Activated CD8-positive, alpha-beta T cell treated with anti-CD3 and anti-CD28 coated beads, Interleukin-2, amount 10 ng/mL, durations not matched to agents 7 days and 5 days (primary cell): Measurements from ENCODE around the gene CYP2J2. TPM values are rescaled to one million over a fixed set of nuclear protein-coding genes. Genes with fewer than 3 reads are reported as not detected.
A peak's percentile ranks its signal among the peaks of the same experiment; 100 is the strongest.
"Not testable (repeated sequence)": the region's sequence is repeated elsewhere in the genome, so short reads cannot be mapped to it uniquely, and the experiment has no call there.

Source experiments
- ATAC-seq: fragments of 150-1000 bp; cut with Tn5 transposase; one replicate; pipeline ENCODE4 v1.10.0; 2021; ENCODE audit warnings: moderate library complexity
- CTCF ChIA-PET: fragments of 350-600 bp; sonication (Branson Sonifier 250); formaldehyde crosslinking; loops from one replicate; lab custom pipeline; 2021; ENCODE audit warnings: antibody characterized with exemption; lab: Charles Lee
- POLR2A ChIA-PET: fragments of 350-600 bp; sonication (Branson Sonifier 250); formaldehyde crosslinking; loops from one replicate; lab custom pipeline; 2021; ENCODE audit warnings: antibody characterized with exemption; lab: Charles Lee
- DNase-seq: peaks from one replicate; pipeline ENCODE4 v3.0.0-alpha.2; 2020
- H3K27ac Mint-ChIP-seq: one replicate; pipeline ENCODE4 v1.8.0; 2021; ENCODE audit warnings: mild to moderate bottlenecking, mixed read lengths
- H3K27me3 Mint-ChIP-seq: one replicate; pipeline ENCODE4 v1.8.0; 2021; ENCODE audit warnings: low read depth, mixed read lengths
- H3K36me3 Mint-ChIP-seq: one replicate; pipeline ENCODE4 v1.8.0; 2021; ENCODE audit warnings: low read depth, mixed read lengths
- H3K4me1 Mint-ChIP-seq: one replicate; pipeline ENCODE4 v1.8.0; 2021; ENCODE audit warnings: low read depth, mixed read lengths
- H3K4me3 Mint-ChIP-seq: one replicate; pipeline ENCODE4 v1.8.0; 2021; ENCODE audit warnings: mild to moderate bottlenecking, mixed read lengths
- H3K9me3 Mint-ChIP-seq: one replicate; pipeline ENCODE4 v1.8.0; 2022; ENCODE audit warnings: mixed read lengths; ENCODE audit not compliant: insufficient read depth
- total RNA-seq, 2 experiments: library from RNA; stranded (reverse); gene quantifications; one replicate each; pipeline ENCODE4 v1.2.3, GENCODE V29; 2021

The CYP2J2 gene, protein sequence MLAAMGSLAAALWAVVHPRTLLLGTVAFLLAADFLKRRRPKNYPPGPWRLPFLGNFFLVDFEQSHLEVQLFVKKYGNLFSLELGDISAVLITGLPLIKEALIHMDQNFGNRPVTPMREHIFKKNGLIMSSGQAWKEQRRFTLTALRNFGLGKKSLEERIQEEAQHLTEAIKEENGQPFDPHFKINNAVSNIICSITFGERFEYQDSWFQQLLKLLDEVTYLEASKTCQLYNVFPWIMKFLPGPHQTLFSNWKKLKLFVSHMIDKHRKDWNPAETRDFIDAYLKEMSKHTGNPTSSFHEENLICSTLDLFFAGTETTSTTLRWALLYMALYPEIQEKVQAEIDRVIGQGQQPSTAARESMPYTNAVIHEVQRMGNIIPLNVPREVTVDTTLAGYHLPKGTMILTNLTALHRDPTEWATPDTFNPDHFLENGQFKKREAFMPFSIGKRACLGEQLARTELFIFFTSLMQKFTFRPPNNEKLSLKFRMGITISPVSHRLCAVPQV
- 1 to 10 TPM; 2.7 to 3.1 TPM for total RNA-seq

DNA sequence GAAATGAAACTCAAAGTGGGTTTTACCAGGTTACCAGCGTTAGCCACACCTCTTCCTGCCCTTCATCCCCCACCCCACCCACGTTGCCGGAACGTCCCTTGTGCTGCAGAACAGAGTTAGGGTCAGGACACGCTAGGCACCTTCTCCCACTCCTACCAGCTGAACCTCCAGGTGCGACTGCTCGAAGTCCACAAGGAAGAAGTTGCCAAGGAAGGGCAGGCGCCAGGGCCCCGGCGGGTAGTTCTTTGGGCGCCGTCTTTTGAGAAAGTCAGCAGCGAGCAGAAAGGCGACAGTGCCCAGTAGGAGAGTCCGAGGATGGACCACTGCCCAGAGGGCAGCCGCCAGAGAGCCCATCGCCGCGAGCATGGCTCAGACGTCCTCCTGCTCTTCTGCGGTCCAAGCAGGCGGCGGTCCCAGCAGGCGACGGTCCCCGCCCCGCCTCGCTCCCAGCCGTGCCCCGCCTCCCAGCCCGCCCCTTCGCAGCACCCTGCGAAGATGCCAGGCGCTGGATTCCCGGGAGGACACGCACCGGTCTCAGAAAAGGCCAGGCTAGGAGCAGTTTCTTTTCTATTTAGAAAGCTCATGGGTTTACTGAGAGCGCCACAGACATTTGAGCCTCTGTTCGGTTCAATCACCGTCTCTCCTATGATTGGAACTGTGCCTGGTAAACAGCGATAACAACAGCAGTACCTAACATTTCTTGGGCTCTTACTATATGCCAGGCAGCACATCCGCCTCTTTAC lies at the start of gene CYP2J2:
Gene CYP2J2, minus strand, starts transcription at position 393 of the 743 bp plus-strand sequence. Its CDS starts 27 bp downstream, at position 366.
- Mint-ChIP-seq H3K36me3 (peaks cover 8% of the 10 kb centered on the region), H3K27me3 (peaks cover 32% of the 10 kb centered on the region), H3K9me3 (peaks cover 15% of the 10 kb centered on the region), H3K4me3 (peak within 1 kb of the TSS; percentile 81), H3K27ac (peak within 1 kb of the TSS; percentile 74), H3K4me1 (peaks cover 19% of the 10 kb centered on the region)
- ChIA-PET POLR2A (interaction anchor here (0.6 kb wide), 2 partner anchors 44 to 57 kb away, joined by 3 read pairs; no protein-coding TSS in a partner anchor), CTCF (interaction anchor here (1.6 kb wide), 1 partner anchor 21 kb away, joined by 10 read pairs; no protein-coding TSS in a partner anchor)
- ATAC-seq (peak; percentile 99), DNase-seq (peak; percentile 52)

DNA sequence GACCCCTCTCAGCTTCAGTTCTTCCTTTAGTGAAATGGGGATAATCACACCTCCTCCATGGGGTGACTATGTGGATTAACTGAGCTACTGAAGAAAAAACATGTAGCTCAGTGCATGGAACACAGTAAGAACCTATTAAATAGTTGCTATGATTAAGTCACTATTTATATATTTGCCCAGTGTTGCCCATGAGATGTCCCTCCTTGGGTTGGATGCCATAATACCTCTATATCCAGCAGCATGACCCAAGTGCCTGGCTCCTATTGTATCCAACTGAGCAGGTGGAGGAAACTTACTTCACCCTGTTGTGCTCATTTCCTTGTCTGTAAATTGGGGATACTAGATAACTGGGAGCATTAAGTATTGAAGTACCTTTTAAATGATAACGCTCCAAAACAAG lies 47.1 kb upstream of the CYP2J2 start:
- Mint-ChIP-seq H3K27ac (no peak overlapping the region), H3K36me3 (no peaks in the 10 kb centered on the region), H3K9me3 (no peaks in the 10 kb centered on the region), H3K4me3 (no peak overlapping the region), H3K4me1 (peaks cover 2% of the 10 kb centered on the region), H3K27me3 (peaks cover 24% of the 10 kb centered on the region)
- CTCF ChIA-PET: interaction anchor here (1.4 to 1.5 kb wide), 3 partner anchors 9 to 26 kb away, joined by 3 to 6 read pairs (median 5); no protein-coding TSS in a partner anchor
- no peak for ATAC-seq
- no peak for DNase-seq
- POLR2A ChIA-PET: no interaction called here

DNA sequence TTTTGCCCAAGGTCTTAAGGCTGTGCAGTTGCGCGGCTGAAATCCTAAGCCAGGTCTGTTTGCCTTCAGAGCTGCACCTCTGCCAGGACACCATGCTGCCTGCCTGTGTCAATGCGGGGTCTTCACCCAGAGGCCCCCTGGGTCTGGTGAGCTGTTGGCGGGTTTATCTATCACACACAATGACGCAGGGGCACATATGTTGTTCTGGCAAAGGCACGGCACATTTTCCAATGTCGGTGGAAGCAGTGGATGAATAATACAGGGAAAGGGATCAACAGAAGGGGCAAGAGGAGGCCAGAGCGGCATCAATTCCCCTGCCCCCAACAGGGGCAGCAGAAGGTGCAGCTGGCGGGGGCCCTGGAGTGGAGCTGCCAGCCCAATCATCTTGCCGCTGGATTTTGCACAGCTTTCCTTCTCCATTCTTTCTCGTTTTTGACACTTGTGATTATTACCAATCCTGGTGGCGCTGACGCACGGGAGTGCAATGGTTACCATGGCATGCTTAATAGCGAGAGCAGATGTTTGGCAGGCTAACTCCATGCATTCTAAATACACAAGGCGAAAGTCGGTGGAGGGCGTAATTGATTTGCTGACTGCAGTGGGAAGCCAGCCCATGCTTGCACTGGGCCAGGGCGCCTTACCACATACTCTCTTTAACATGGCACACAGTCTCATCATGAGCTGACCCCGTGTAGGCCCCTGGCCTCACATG lies 45.8 kb upstream of the CYP2J2 start:
- DNase-seq (no peak), ATAC-seq (no peak)
- POLR2A ChIA-PET: no interaction called here
- Mint-ChIP-seq H3K36me3 (no peaks in the 10 kb centered on the region), H3K27me3 (peaks cover 24% of the 10 kb centered on the region), H3K4me1 (peaks cover 2% of the 10 kb centered on the region), H3K9me3 (no peaks in the 10 kb centered on the region), H3K4me3 (no peak overlapping the region), H3K27ac (no peak overlapping the region)
- CTCF ChIA-PET: interaction anchor here (0.9 to 2.3 kb wide), 6 partner anchors 8 to 793 kb away, joined by 3 to 15 read pairs (median 6); no protein-coding TSS in a partner anchor

DNA sequence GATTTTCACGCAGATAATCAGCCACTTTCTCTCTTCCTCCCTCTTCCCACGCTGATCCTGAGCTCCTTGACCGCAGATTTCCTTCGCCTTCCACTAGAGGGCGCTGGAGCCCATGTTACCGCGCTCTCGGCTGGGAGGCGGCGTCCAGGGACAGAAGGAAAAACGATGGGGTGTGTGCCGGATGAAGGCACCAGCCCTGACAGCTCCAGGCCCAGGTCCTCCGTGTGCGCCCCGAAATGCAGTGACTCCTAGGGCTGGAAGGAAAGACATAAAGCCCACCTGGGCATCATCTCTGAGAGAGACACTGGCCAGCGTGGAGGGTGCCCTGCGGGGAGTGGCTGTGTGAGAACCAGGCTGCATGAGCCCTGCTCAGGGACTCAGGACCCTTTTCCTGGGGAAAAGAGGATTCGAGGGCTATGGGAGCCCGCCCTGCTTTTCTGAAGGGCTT lies 44.9 kb upstream of the CYP2J2 start:
- DNase-seq: peak; percentile 52
- H3K27me3 Mint-ChIP-seq: peaks cover 24% of the 10 kb centered on the region
- H3K27ac Mint-ChIP-seq: no peak overlapping the region

DNA sequence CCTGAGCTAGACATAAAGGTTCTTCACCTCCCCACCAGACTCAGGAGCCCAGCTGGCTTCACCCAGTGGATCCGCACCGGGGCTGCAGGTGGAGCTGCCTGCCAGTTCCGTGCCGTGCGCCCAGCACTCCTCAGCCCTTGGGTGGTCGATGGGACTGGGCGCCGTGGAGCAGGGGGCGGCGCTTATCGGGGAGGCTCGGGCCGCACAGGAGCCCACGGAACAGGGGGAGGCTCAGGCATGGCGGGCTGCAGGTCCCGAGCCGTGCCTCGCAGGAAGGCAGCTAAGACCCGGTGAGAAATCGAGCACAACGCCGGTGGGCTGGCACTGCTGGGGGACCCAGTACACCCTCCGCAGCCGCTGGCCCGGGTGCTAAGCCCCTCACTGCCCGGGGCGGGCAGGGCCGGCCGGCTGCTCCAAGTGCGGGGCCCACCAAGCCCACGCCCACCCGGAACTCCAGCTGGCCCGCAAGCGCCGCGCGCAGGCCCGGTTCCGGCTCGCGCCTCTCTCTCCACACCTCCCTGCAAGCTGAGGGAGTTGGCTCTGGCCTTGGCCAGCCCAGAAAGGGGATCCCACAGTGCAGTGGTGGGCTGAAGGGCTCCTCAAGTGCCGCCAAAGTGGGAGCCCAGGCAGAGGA lies 43.1 kb upstream of the CYP2J2 start:
- H3K27ac Mint-ChIP-seq, CTCF ChIA-PET: not testable (repeated sequence)

More for the DNA sequence above, 44.9 kb upstream of the CYP2J2 start:
- ATAC-seq: no peak
- POLR2A ChIA-PET: no interaction called here
- H3K4me1 Mint-ChIP-seq: peaks cover 2% of the 10 kb centered on the region
- no peaks in the 10 kb centered on the region for H3K36me3 Mint-ChIP-seq
- no peak overlapping the region for H3K4me3 Mint-ChIP-seq
- CTCF ChIA-PET: interaction anchor here (0.6 to 2.3 kb wide), 20 partner anchors 8 to 1106 kb away, joined by 3 to 15 read pairs (median 4); no protein-coding TSS in a partner anchor
- no peaks in the 10 kb centered on the region for H3K9me3 Mint-ChIP-seq

DNA sequence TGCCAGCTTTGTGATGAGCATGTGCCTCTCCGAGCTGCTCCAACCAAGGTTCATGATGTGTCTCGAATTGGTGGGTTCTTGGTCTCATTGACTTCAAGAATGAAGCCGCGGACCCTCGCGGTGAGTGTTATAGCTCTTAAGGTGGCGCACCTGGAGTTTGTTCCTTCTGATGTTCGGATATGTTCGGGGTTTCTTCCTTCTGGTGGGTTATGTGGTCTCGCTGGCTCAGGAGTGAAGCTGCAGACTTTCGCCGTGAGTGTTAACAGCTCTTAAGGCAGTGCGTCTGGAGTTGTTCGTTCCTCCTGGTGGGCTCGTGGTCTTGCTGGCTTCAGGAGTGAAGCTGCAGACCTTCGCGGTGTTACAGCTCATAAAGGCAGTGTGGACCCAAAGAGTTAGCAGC lies 42.2 kb upstream of the CYP2J2 start:
- H3K27ac Mint-ChIP-seq, ATAC-seq, H3K36me3 Mint-ChIP-seq, DNase-seq, H3K9me3 Mint-ChIP-seq, H3K4me3 Mint-ChIP-seq, H3K27me3 Mint-ChIP-seq, H3K4me1 Mint-ChIP-seq: not testable (repeated sequence)
- ChIA-PET CTCF (interaction anchor here (1.1 kb wide), 1 partner anchor 161 kb away, joined by 3 read pairs; no protein-coding TSS in a partner anchor), POLR2A (interaction anchor here (0.6 kb wide), 1 partner anchor 1269 kb away, joined by 3 read pairs; no protein-coding TSS in a partner anchor)

More for the DNA sequence above, 43.1 kb upstream of the CYP2J2 start:
- H3K9me3 Mint-ChIP-seq, H3K4me1 Mint-ChIP-seq, POLR2A ChIA-PET, ATAC-seq, DNase-seq, H3K36me3 Mint-ChIP-seq, H3K4me3 Mint-ChIP-seq: not testable (repeated sequence)
- peaks cover 13% of the 10 kb centered on the region for H3K27me3 Mint-ChIP-seq

DNA sequence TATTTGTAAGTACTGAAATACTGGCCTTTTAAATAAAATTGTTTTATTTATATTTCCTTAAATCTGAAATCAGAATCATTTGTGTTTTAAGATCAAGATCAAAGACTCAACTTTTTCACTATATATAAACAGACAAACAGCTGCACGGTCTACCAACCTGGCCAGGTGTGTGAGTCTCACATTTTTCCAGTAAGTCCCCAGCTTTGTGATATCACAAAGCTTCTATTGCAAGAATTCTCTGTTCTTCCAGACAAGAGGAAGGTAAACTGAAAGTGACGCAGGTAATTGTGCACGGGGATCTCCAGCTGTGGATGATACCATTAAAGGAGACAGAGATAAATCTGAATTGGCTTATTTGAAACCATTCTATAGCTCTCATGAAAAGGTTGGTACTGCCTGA lies 41.2 kb upstream of the CYP2J2 start:
- no peak for DNase-seq
- Mint-ChIP-seq H3K4me1 (peaks cover 2% of the 10 kb centered on the region), H3K27ac (no peak overlapping the region), H3K36me3 (no peaks in the 10 kb centered on the region), H3K4me3 (no peak overlapping the region), H3K9me3 (no peaks in the 10 kb centered on the region), H3K27me3 (peaks cover under 1% of the 10 kb centered on the region)
- POLR2A ChIA-PET: no interaction called here
- CTCF ChIA-PET: interaction anchor here (1.1 to 4.4 kb wide), 3 partner anchors 8 to 162 kb away, joined by 3 to 19 read pairs (median 3); no protein-coding TSS in a partner anchor
- ATAC-seq: no peak

DNA sequence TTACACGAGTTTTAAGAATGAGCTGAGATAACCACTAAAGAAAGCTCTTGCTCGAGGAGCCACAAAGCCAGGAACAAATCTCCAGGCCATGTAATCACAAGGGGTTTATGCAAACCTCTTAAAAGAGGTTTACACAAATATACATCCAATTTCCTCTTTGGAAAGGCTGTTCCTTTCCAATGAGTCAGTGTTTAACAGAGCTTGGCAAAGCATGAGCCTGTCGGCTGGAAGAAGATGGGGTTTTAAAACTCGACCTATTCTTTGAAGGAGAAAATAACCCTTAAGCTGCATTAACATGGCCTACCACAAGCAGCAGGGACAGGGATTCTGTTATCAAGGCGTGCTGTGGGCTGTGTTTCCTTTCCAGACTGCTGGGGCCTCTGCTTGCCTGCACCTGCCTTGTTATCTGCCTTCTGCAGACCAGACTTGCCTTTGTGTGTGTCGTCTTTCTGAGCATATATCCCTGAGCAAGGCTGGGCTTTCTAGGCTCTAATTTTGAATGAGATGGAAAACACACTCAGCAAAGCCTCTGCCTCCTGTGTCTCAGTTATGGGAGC lies 40.6 kb upstream of the CYP2J2 start:
- ATAC-seq: no peak
- DNase-seq: no peak
- ChIA-PET POLR2A (no interaction called here), CTCF (interaction anchor here (1.2 to 4.4 kb wide), 3 partner anchors 9 to 20 kb away, joined by 3 to 19 read pairs (median 14); no protein-coding TSS in a partner anchor)
- Mint-ChIP-seq H3K4me1 (peaks cover 2% of the 10 kb centered on the region), H3K9me3 (no peaks in the 10 kb centered on the region), H3K27me3 (peaks cover 3% of the 10 kb centered on the region), H3K4me3 (no peak overlapping the region), H3K27ac (no peak overlapping the region), H3K36me3 (no peaks in the 10 kb centered on the region)

DNA sequence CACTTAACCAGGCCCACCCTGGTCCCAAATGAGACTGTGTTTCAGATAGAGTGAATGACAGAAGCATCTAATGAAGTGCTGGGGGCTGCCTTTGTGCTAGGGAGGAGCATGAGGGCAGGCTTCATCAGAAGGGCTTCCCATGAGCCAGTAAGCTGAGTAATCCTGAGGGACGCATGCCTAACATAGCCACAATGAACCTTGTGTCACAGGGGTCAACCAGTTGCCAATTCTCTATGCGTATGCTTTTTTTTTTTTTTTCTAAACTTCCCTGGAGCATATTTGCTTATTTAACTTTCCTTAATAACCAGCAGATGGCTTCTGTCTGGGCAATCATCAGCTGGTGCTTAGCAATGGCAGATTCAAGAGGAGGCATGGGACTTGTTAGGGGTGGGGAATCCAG lies 25.5 kb upstream of the CYP2J2 start:
- no peak for ATAC-seq
- Mint-ChIP-seq H3K27me3 (no peaks in the 10 kb centered on the region), H3K9me3 (no peaks in the 10 kb centered on the region), H3K4me3 (no peak overlapping the region), H3K36me3 (no peaks in the 10 kb centered on the region), H3K27ac (no peak overlapping the region), H3K4me1 (no peaks in the 10 kb centered on the region)
- DNase-seq: no peak
- CTCF ChIA-PET: interaction anchor here (1.7 kb wide), 1 partner anchor 50 kb away, joined by 4 read pairs; no protein-coding TSS in a partner anchor
- POLR2A ChIA-PET: interaction anchor here (0.6 kb wide), 1 partner anchor 11 kb away, joined by 3 read pairs; no protein-coding TSS in a partner anchor

DNA sequence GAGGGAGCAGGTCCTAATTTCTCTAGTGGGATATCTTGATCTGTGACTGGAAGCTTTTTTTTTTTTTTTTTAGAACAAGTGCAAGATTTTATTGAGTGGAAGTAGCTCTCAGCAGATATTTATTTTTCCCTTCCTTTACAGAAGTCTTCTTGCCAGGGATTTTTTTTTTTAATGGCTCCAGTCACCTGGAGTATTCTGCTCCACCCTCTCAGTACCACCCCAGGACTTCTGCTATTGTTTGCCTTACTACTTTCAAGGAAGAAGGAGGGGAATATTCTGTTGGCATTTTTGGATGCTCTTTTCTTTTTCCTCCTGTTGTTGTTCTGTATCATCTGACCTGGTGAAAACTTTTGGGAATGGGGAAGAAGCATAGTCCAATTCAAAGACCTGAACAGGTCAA lies 23.1 kb upstream of the CYP2J2 start:
- ChIA-PET POLR2A (no interaction called here), CTCF (interaction anchor here (1.4 to 2.2 kb wide), 3 partner anchors 47 to 71 kb away, joined by 4 to 11 read pairs (median 9); no protein-coding TSS in a partner anchor)

More for the DNA sequence above, 23.1 kb upstream of the CYP2J2 start:
- Mint-ChIP-seq H3K9me3 (no peaks in the 10 kb centered on the region), H3K36me3 (no peaks in the 10 kb centered on the region), H3K4me3 (no peak overlapping the region), H3K4me1 (no peaks in the 10 kb centered on the region), H3K27me3 (no peaks in the 10 kb centered on the region), H3K27ac (no peak overlapping the region)
- no peak for ATAC-seq
- no peak for DNase-seq
